Vagina (tissue), 2 donors: ENCODE measurements around the gene PMM1. TPM values are rescaled to one million over a fixed set of nuclear protein-coding genes. Genes with fewer than 3 reads are reported as not detected.

Experiments used
- DNase-seq, 2 donors: peaks; one replicate each; pipeline ENCODE4 v3.0.0-alpha.2; 2017; ENCODE audit errors: extremely low spot score in 2 of 2
- H3K27ac ChIP-seq: fragments of 200-600 bp; sonication (generic); one replicate; pipeline ENCODE4 v1.5.1; 2019
- H3K27me3 ChIP-seq: fragments of 200-600 bp; sonication (generic); one replicate; pipeline ENCODE4 v1.5.1; 2019
- H3K36me3 ChIP-seq, 2 donors: fragments of 200-600 bp; sonication (generic); one replicate each; pipeline ENCODE4 v1.5.1; 2017 to 2019
- H3K4me1 ChIP-seq: fragments of 200-600 bp; sonication (generic); one replicate; pipeline ENCODE4 v1.5.1; 2019
- H3K4me3 ChIP-seq, 2 donors: fragments of 200-600 bp; sonication (generic); 1 replicate in 1 of 2; 2 replicates in 1 of 2; pipeline ENCODE4 v1.5.1; 2016 to 2019
- H3K9me3 ChIP-seq: fragments of 200-600 bp; sonication (generic); one replicate; pipeline ENCODE4 v1.5.1; 2019
- CTCF ChIP-seq, 3 experiments: fragments of 450-650 bp in 2 of 3; fragments of 200-600 bp in 1 of 3; sonication (generic) in 1 of 3; IDR thresholded peaks; one replicate each; pipeline ENCODE4 v1.5.1; 2017 to 2019; ENCODE audit warnings: antibody characterized with exemption in 3 of 3, mild to moderate bottlenecking in 2 of 3, moderate library complexity in 2 of 3
- POLR2A ChIP-seq, 2 donors: fragments of 450-650 bp; IDR thresholded peaks; one replicate each; pipeline ENCODE4 v1.6.1; 2017; ENCODE audit warnings: antibody characterized with exemption in 2 of 2, mild to moderate bottlenecking in 2 of 2, moderate library complexity in 2 of 2
- POLR2AphosphoS5 ChIP-seq, 2 donors: sonication (generic); formaldehyde crosslinking; IDR thresholded peaks; one replicate each; pipeline ENCODE4 v1.9.0; 2017; ENCODE audit warnings: antibody characterized with exemption in 2 of 2, mild to moderate bottlenecking in 2 of 2, low read depth in 1 of 2; ENCODE audit not compliant: insufficient read depth in 1 of 2
- intact Hi-C: fragments of 100-400 bp; cut with DNase I; formaldehyde crosslinking; loops from one replicate; pipeline ENCODE4 v1.15.1; 2023
- total RNA-seq: library from RNA; depleted of rRNA; stranded (reverse); fragments of >200 nt; gene quantifications from one replicate; pipeline ENCODE4 v1.2.3, GENCODE V29; 2016

PMM1 gene
- total RNA-seq, 1 donor from 2014 or later: 40.8 TPM

- H3K27ac ChIP-seq: no peak overlapping the region
- no peaks in the 10 kb centered on the region for H3K9me3 ChIP-seq
- H3K36me3 ChIP-seq: peaks cover 0 to 26% of the 10 kb centered on the region in 2 donors
- H3K4me3 ChIP-seq: no peak overlapping the region
- peaks cover 19% of the 10 kb centered on the region for H3K4me1 ChIP-seq
- no peaks in the 10 kb centered on the region for H3K27me3 ChIP-seq
- intact Hi-C loops: loop anchor here (5.0 kb wide), 1 partner anchor 45 kb away; the partner anchor contains the start of gene POLR3H
- no peak for DNase-seq
- TF ChIP-seq POLR2AphosphoS5 (IDR thresholded peaks at IDR 0.05; ENCODE audit: insufficient read depth in 1 of 2, low read depth in 1 of 2) (no peak), CTCF (IDR thresholded peaks at IDR 0.05) (no peak)
Measured at GRCh38 chr22:41587347-41587723, 2.3 kb downstream of the PMM1 start.

DNA sequence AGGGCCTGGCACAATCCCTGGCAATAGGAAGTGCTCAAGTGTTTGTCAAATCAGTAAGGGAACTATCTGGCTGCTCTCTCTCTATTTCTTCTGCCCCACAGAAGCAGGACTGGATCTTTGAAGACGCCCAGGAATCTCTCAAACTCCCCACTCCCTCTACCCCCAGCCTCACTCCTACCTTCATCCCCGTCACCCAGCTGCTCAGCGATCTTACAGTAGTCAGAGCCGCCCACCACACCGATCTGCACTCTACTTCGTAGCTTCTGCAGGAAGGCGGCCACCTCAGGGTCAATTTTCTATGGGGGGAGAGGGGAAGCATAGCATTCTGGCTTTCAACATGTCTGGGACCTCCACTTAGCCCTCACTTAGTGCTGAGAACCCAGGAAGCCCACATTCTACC, 3.7 kb downstream of the PMM1 start:
- peaks cover 0 to 31% of the 10 kb centered on the region in 2 donors for H3K36me3 ChIP-seq

DNA sequence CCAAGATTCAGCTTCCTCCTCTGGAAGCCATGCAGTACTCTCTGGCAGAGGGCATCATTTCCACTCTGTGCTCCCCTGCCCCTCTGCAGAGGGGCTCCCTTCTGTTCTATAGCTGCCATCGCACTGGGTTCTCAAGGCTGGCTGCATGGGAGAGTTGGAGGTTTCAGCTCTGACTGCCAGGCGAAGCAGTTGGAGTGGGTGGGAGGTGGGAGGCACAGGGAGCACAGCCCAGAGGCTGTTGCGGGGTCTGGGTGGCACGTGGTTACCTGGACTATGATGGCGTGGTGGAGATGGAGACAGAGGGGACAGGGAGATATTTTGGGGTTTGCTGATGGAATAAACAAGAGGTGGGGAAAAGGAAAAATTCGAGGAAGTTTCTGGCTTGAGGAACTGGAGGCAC, 4.8 kb downstream of the PMM1 start:
- intact Hi-C loops: loop anchor here (5.0 kb wide), 1 partner anchor 43 kb away; the partner anchor contains the start of gene POLR3H
- no peak for DNase-seq
- H3K4me1 ChIP-seq: peaks cover 19% of the 10 kb centered on the region

More for the DNA sequence above, 3.7 kb downstream of the PMM1 start:
- intact Hi-C loops: loop anchor here (5.0 kb wide), 1 partner anchor 44 kb away; the partner anchor contains the start of gene POLR3H
- Histone ChIP-seq H3K27ac (no peak overlapping the region), H3K4me1 (peaks cover 19% of the 10 kb centered on the region), H3K4me3 (no peak overlapping the region), H3K27me3 (no peaks in the 10 kb centered on the region), H3K9me3 (no peaks in the 10 kb centered on the region)
- no peak for TF ChIP-seq POLR2A (IDR thresholded peaks at IDR 0.05)
- no peak for TF ChIP-seq POLR2AphosphoS5 (IDR thresholded peaks at IDR 0.05; ENCODE audit: insufficient read depth in 1 of 2, low read depth in 1 of 2)
- TF ChIP-seq CTCF (IDR thresholded peaks at IDR 0.05): no peak
- no peak for DNase-seq

DNA sequence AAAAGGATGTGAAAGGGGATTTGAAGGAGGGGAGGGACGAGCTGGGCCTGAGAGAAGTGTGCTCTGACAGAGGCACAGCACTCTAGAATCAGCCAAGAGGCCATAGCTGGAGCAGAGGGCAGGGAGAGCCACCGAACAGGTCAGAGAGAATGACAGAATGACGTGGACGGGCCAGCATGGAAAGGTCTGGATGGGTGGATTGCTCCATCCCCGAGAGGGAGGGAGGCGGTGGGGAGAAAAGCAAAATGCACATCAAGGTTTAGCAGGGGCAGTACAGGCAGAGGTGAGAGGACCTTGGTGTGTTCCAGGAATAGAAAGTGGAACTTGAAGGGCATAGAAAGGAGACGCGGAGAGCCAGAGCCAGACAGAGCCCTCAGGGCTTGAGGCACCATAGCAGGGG, 6.9 kb downstream of the PMM1 start:
- DNase-seq: no peak
- Histone ChIP-seq H3K27ac (no peak overlapping the region), H3K4me3 (no peak overlapping the region), H3K9me3 (no peaks in the 10 kb centered on the region), H3K27me3 (no peaks in the 10 kb centered on the region), H3K36me3 (peaks cover 0 to 32% of the 10 kb centered on the region in 2 donors), H3K4me1 (peaks cover 2% of the 10 kb centered on the region)
- intact Hi-C loops: no loop called here
- TF ChIP-seq POLR2A (IDR thresholded peaks at IDR 0.05): no peak
- TF ChIP-seq POLR2AphosphoS5 (IDR thresholded peaks at IDR 0.05; ENCODE audit: insufficient read depth in 1 of 2, low read depth in 1 of 2): no peak
- TF ChIP-seq CTCF (IDR thresholded peaks at IDR 0.05): no peak

More for the DNA sequence above, 4.8 kb downstream of the PMM1 start:
- no peak for TF ChIP-seq POLR2AphosphoS5 (IDR thresholded peaks at IDR 0.05; ENCODE audit: insufficient read depth in 1 of 2, low read depth in 1 of 2)
- no peak for TF ChIP-seq POLR2A (IDR thresholded peaks at IDR 0.05)
- no peak for TF ChIP-seq CTCF (IDR thresholded peaks at IDR 0.05)
- H3K27ac ChIP-seq: no peak overlapping the region
- peaks cover 0 to 31% of the 10 kb centered on the region in 2 donors for H3K36me3 ChIP-seq
- no peaks in the 10 kb centered on the region for H3K9me3 ChIP-seq
- no peaks in the 10 kb centered on the region for H3K27me3 ChIP-seq
- H3K4me3 ChIP-seq: no peak overlapping the region

GRCh38 chr22:41579997-41580355, 9.7 kb downstream of the PMM1 start:
- Histone ChIP-seq H3K36me3 (peaks cover 0 to 37% of the 10 kb centered on the region in 2 donors), H3K4me3 (no peak overlapping the region), H3K27me3 (no peaks in the 10 kb centered on the region), H3K9me3 (no peaks in the 10 kb centered on the region), H3K4me1 (peaks cover 7% of the 10 kb centered on the region), H3K27ac (no peak overlapping the region)
- intact Hi-C loops: no loop called here
- no peak for TF ChIP-seq POLR2A (IDR thresholded peaks at IDR 0.05)
- no peak for TF ChIP-seq CTCF (IDR thresholded peaks at IDR 0.05)
- no peak for TF ChIP-seq POLR2AphosphoS5 (IDR thresholded peaks at IDR 0.05; ENCODE audit: insufficient read depth in 1 of 2, low read depth in 1 of 2)
- no peak for DNase-seq
